ENCODE results near the gene CYP4F11.

DNA sequence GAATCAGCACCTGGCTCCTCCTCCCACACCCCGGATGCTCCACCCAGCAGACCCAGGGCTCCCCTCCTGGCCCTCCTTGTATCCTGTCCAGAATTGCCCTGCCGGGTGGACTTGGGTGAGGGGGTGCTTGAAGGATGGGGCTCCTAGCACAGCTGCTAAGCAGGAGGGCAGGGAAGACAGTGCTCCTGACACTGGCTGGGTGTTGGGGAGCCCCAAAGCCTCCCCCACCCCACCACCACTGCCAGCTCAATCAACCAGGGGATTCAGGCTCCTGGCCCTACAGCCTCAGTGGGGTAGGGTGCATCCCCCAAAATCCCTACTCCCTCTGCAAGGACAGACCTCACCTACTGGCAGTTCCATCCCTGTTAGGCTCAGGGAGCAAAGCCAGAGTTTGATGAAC is 2.6 kb upstream of the CYP4F11 start:
- TF ChIP-seq, protein P1, sequence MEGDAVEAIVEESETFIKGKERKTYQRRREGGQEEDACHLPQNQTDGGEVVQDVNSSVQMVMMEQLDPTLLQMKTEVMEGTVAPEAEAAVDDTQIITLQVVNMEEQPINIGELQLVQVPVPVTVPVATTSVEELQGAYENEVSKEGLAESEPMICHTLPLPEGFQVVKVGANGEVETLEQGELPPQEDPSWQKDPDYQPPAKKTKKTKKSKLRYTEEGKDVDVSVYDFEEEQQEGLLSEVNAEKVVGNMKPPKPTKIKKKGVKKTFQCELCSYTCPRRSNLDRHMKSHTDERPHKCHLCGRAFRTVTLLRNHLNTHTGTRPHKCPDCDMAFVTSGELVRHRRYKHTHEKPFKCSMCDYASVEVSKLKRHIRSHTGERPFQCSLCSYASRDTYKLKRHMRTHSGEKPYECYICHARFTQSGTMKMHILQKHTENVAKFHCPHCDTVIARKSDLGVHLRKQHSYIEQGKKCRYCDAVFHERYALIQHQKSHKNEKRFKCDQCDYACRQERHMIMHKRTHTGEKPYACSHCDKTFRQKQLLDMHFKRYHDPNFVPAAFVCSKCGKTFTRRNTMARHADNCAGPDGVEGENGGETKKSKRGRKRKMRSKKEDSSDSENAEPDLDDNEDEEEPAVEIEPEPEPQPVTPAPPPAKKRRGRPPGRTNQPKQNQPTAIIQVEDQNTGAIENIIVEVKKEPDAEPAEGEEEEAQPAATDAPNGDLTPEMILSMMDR (IDR thresholded peaks at IDR 0.05), result no peak
- no peak for TF ChIP-seq POLR2AphosphoS5 (IDR thresholded peaks at IDR 0.05; ENCODE audit: low read depth, low read length)
- no peak for TF ChIP-seq TCF7L2 (IDR thresholded peaks at IDR 0.05; ENCODE audit: low read depth, low read length)
